ENCODE results near the gene SLC43A2.
"Not testable (repeated sequence)": the region's sequence is repeated elsewhere in the genome, so short reads cannot be mapped to it uniquely, and the experiment has no call there.

SLC43A2 gene

GRCh38 chr17:1627982-1628855 lies at the start of gene SLC43A2:
SLC43A2 (minus strand) TSS chr17:1628834; CDS start chr17:1627874, 960 bp downstream.
- peak; percentile 92 for DNase-seq

- DNase-seq, result no peak
Observed at GRCh38 chr17:1676401-1676800, 47.8 kb upstream of the SLC43A2 start.

- DNase-seq, result no peak
Observed at GRCh38 chr17:1673041-1673785, 44.6 kb upstream of the SLC43A2 start.

- DNase-seq, result not testable (repeated sequence)
Observed at GRCh38 chr17:1663934-1664333, 35.3 kb upstream of the SLC43A2 start.

GRCh38 chr17:1661045-1661444 lies 32.4 kb upstream of the SLC43A2 start:
- DNase-seq, result no peak

GRCh38 chr17:1658100-1658499 lies 29.5 kb upstream of the SLC43A2 start:
- DNase-seq, result no peak

- no peak for DNase-seq
Observed at GRCh38 chr17:1653735-1654134, 25.1 kb upstream of the SLC43A2 start.

- not testable (repeated sequence) for DNase-seq
Observed at GRCh38 chr17:1652794-1653193, 24.2 kb upstream of the SLC43A2 start.

- no peak for DNase-seq
Observed at GRCh38 chr17:1651559-1651844, 22.9 kb upstream of the SLC43A2 start.

- DNase-seq, result peak; percentile 5
Observed at GRCh38 chr17:1650731-1651558, 22.3 kb upstream of the SLC43A2 start.

- peak; percentile 94 for DNase-seq
Observed at GRCh38 chr17:1649844-1650501, 21.3 kb upstream of the SLC43A2 start, which contains the start of gene RILP. RILP (minus strand) TSS chr17:1649866; CDS start chr17:1649804, 62 bp downstream.

- DNase-seq, result peak; percentile 93
Observed at GRCh38 chr17:1648963-1649843, 20.6 kb upstream of the SLC43A2 start.

- peak; percentile 57 for DNase-seq
Observed at GRCh38 chr17:1648173-1648962, 19.7 kb upstream of the SLC43A2 start.

GRCh38 chr17:1647802-1648171 lies 19.2 kb upstream of the SLC43A2 start:
- DNase-seq, result no peak

GRCh38 chr17:1646199-1646875 lies 17.7 kb upstream of the SLC43A2 start:
- no peak for DNase-seq

GRCh38 chr17:1645207-1646171 lies 16.9 kb upstream of the SLC43A2 start, which contains the start of gene SCARF1:
SCARF1 (minus strand) TSS chr17:1645732; CDS start chr17:1645697, 35 bp downstream.
- DNase-seq, result no peak

GRCh38 chr17:1644493-1645206 lies 16.0 kb upstream of the SLC43A2 start:
- no peak for DNase-seq

- DNase-seq, result no peak
Observed at GRCh38 chr17:1643999-1644492, 15.4 kb upstream of the SLC43A2 start.
